ENCODE measurements around the gene TMEM238.

TMEM238 gene

GRCh38 chr19:55354698-55355212 lies 29.3 kb downstream of the TMEM238 start, which contains the start of gene COX6B2:
COX6B2 (minus strand) TSS chr19:55354719; CDS start chr19:55354521, 198 bp downstream.
- no peak for DNase-seq

GRCh38 chr19:55353803-55354697 lies 30.0 kb downstream of the TMEM238 start:
- DNase-seq = peak; percentile 46 to 56

- DNase-seq = no peak
These were observed 30.7 kb downstream of the TMEM238 start for GRCh38 chr19:55353356-55353802.

GRCh38 chr19:55352549-55353145 lies 31.4 kb downstream of the TMEM238 start:
- no peak for DNase-seq

GRCh38 chr19:55352040-55352439 lies 32.1 kb downstream of the TMEM238 start:
- DNase-seq = no peak

GRCh38 chr19:55350620-55351315 lies 33.3 kb downstream of the TMEM238 start:
- DNase-seq = no peak

- no peak for DNase-seq
These were observed 35.6 kb downstream of the TMEM238 start for GRCh38 chr19:55348317-55349034.

GRCh38 chr19:55347442-55348009 lies 36.6 kb downstream of the TMEM238 start:
- no peak for DNase-seq

- no peak for DNase-seq
These were observed 37.2 kb downstream of the TMEM238 start for GRCh38 chr19:55346725-55347441.

- no peak for DNase-seq
These were observed 38.0 kb downstream of the TMEM238 start for GRCh38 chr19:55345818-55346724.

GRCh38 chr19:55345101-55345817 lies 38.8 kb downstream of the TMEM238 start:
- no peak for DNase-seq

GRCh38 chr19:55344444-55344843 lies 39.6 kb downstream of the TMEM238 start:
- DNase-seq = no peak

GRCh38 chr19:55341595-55342531 lies 42.2 kb downstream of the TMEM238 start:
- no peak for DNase-seq

- peak; percentile 51 to 62 for DNase-seq
These were observed 42.9 kb downstream of the TMEM238 start for GRCh38 chr19:55341171-55341588.

GRCh38 chr19:55340784-55341147 lies 43.3 kb downstream of the TMEM238 start:
- peak in 1 of 2 experiments; percentile 12 for DNase-seq

- no peak for DNase-seq
These were observed 44.0 kb downstream of the TMEM238 start for GRCh38 chr19:55339889-55340783.

Data from stimulated activated CD4-positive, alpha-beta T cell treated with anti-CD3 and anti-CD28 coated beads, Interleukin-4, amount 100 ng/mL, for 4 hours (primary cell).